ENCODE results near the gene MUC5B.

GRCh38 chr11:1278766-1279673 is 56.2 kb downstream of the MUC5B start:
- TF ChIP-seq SIN3A (IDR thresholded peaks at IDR 0.05; ENCODE audit: borderline replicate concordance, insufficient read depth, low read length): no peak
- TF ChIP-seq TAF1 (IDR thresholded peaks at IDR 0.05; ENCODE audit: borderline replicate concordance, insufficient read depth, low read length): no peak
- TF ChIP-seq, protein P1, sequence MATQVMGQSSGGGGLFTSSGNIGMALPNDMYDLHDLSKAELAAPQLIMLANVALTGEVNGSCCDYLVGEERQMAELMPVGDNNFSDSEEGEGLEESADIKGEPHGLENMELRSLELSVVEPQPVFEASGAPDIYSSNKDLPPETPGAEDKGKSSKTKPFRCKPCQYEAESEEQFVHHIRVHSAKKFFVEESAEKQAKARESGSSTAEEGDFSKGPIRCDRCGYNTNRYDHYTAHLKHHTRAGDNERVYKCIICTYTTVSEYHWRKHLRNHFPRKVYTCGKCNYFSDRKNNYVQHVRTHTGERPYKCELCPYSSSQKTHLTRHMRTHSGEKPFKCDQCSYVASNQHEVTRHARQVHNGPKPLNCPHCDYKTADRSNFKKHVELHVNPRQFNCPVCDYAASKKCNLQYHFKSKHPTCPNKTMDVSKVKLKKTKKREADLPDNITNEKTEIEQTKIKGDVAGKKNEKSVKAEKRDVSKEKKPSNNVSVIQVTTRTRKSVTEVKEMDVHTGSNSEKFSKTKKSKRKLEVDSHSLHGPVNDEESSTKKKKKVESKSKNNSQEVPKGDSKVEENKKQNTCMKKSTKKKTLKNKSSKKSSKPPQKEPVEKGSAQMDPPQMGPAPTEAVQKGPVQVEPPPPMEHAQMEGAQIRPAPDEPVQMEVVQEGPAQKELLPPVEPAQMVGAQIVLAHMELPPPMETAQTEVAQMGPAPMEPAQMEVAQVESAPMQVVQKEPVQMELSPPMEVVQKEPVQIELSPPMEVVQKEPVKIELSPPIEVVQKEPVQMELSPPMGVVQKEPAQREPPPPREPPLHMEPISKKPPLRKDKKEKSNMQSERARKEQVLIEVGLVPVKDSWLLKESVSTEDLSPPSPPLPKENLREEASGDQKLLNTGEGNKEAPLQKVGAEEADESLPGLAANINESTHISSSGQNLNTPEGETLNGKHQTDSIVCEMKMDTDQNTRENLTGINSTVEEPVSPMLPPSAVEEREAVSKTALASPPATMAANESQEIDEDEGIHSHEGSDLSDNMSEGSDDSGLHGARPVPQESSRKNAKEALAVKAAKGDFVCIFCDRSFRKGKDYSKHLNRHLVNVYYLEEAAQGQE (IDR thresholded peaks at IDR 0.05; ENCODE audit: insufficient read depth in 1 of 2, low read depth in 2 of 2, low read length in 2 of 2): no peak
